A673 (cell line): ENCODE results near the gene OXGR1.

Experiments
- EZH2 ChIP-seq: fragments of 200-600 bp; sonication (generic); IDR thresholded peaks from 2 replicates; pipeline ENCODE4 v1.6.1; 2017; ENCODE audit warnings: borderline replicate concordance, low read depth, mild to moderate bottlenecking, mixed read lengths, antibody characterized with exemption, low read length; ENCODE audit not compliant: poor library complexity, severe bottlenecking
- TF ChIP-seq, protein P1 (sequence below): fragments of 300-800, 200-600 bp; sonication (generic); conservative IDR thresholded peaks from 2 replicates; pipeline ENCODE4 v1.5.1; 2017; ENCODE audit warnings: low read depth, mild to moderate bottlenecking, antibody characterized with exemption, low read length, moderate library complexity, mixed read lengths

DNA sequence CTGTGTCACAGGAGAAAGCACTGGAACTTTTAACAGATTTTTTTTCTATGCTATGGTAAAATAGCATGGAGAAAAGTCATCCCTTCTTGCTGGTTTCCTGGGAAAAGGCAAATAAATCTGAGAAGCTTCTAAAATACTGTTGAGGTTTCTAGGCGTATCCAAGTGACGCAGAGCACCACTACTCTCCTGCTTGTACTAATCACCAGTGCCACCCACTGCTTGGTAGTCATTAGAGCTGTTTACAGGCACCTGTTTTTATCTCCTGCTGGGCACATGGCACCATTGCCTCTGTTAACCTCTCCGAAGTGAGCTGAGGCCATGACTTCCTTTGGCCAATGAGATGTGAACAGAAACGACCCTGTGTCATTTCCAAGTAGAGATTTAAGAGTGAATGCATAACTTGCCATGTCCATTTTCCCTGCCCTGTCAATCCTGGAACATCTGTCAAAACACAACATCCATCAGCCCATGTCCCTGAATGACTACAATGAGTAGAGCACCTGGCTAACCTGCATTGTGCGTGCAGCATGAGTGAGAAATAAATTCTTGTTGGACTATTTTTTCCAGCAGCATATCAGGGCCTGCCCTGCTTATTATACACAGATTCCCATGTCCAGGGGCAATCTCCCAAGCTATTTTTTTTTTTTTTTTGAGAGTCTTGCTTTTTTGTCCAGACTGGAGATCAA lies 17.3 kb upstream of the OXGR1 start:
- TF ChIP-seq, protein P1, sequence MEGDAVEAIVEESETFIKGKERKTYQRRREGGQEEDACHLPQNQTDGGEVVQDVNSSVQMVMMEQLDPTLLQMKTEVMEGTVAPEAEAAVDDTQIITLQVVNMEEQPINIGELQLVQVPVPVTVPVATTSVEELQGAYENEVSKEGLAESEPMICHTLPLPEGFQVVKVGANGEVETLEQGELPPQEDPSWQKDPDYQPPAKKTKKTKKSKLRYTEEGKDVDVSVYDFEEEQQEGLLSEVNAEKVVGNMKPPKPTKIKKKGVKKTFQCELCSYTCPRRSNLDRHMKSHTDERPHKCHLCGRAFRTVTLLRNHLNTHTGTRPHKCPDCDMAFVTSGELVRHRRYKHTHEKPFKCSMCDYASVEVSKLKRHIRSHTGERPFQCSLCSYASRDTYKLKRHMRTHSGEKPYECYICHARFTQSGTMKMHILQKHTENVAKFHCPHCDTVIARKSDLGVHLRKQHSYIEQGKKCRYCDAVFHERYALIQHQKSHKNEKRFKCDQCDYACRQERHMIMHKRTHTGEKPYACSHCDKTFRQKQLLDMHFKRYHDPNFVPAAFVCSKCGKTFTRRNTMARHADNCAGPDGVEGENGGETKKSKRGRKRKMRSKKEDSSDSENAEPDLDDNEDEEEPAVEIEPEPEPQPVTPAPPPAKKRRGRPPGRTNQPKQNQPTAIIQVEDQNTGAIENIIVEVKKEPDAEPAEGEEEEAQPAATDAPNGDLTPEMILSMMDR = no peak
- TF ChIP-seq EZH2 = no peak
